AG04450 (cell line): ENCODE results near the gene DEFB132. TPM values are rescaled to one million over a fixed set of nuclear protein-coding genes. Genes with fewer than 3 reads are reported as not detected.

Experiments used
- CTCF ChIA-PET: fragments of 300-600, 350-600 bp; formaldehyde crosslinking; extraction: SDS; loops from one replicate; lab custom pipeline; 2022; ENCODE audit warnings: antibody characterized with exemption, inconsistent platforms; lab: Charles Lee
- POLR2A ChIA-PET: fragments of 350-600 bp; formaldehyde crosslinking; extraction: SDS; loops from one replicate; lab custom pipeline; 2021; ENCODE audit warnings: antibody characterized with exemption, inconsistent platforms; lab: Yijun Ruan, JAX
- DNase-seq: peaks from one replicate; pipeline ENCODE4 v3.0.0-alpha.2; 2011; ENCODE audit warnings: low read depth, low spot score
- H3K27ac ChIP-seq: one replicate; pipeline ENCODE4 v1.5.1; 2012; ENCODE audit warnings: low read depth, low read length, control low read depth
- H3K27me3 ChIP-seq: one replicate; pipeline ENCODE4 v1.6.0; 2012; ENCODE audit warnings: low read length; ENCODE audit not compliant: control insufficient read depth, insufficient read depth
- H3K4me3 ChIP-seq: 2 replicates; pipeline ENCODE4 v1.5.1; 2011; ENCODE audit warnings: mild to moderate bottlenecking, low read depth, low read length, control low read depth
- H3K9me3 ChIP-seq: 2 replicates; pipeline ENCODE4 v1.5.1; 2012; ENCODE audit warnings: low read length; ENCODE audit not compliant: control insufficient read depth, insufficient read depth
- polyA plus RNA-seq: library from polyadenylated mRNA; depleted of rRNA; stranded (reverse); fragments of >200 nt; gene quantifications from 2 replicates; pipeline ENCODE4 v1.2.3, GENCODE V29; 2011
- TF ChIP-seq, protein P1 (sequence below): IDR thresholded peaks from 2 replicates; pipeline ENCODE4 v1.5.1; 2011; ENCODE audit warnings: low read depth, low read length, control low read depth, inconsistent platforms

DEFB132 gene
- polyA plus RNA-seq, 1 experiment = not detected

- H3K27me3 ChIP-seq = no peaks in the 10 kb centered on the region
- CTCF ChIA-PET = no interaction called here
- DNase-seq = no peak
- no peaks in the 10 kb centered on the region for H3K9me3 ChIP-seq
- no peak within 1 kb of the TSS for H3K4me3 ChIP-seq
- H3K27ac ChIP-seq = no peak within 1 kb of the TSS
- POLR2A ChIA-PET = no interaction called here
- TF ChIP-seq, protein P1, sequence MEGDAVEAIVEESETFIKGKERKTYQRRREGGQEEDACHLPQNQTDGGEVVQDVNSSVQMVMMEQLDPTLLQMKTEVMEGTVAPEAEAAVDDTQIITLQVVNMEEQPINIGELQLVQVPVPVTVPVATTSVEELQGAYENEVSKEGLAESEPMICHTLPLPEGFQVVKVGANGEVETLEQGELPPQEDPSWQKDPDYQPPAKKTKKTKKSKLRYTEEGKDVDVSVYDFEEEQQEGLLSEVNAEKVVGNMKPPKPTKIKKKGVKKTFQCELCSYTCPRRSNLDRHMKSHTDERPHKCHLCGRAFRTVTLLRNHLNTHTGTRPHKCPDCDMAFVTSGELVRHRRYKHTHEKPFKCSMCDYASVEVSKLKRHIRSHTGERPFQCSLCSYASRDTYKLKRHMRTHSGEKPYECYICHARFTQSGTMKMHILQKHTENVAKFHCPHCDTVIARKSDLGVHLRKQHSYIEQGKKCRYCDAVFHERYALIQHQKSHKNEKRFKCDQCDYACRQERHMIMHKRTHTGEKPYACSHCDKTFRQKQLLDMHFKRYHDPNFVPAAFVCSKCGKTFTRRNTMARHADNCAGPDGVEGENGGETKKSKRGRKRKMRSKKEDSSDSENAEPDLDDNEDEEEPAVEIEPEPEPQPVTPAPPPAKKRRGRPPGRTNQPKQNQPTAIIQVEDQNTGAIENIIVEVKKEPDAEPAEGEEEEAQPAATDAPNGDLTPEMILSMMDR = no peak
Observed at GRCh38 chr20:226958-227357, 30.6 kb upstream of the DEFB132 start, which contains the start of gene DEFB129. TSS of gene DEFB129 (plus strand) at chr20:227258. CDS start at chr20:227289, 31 bp downstream.

- ChIA-PET CTCF (no interaction called here), POLR2A (no interaction called here)
- TF ChIP-seq, protein P1 = no peak
- H3K4me3 ChIP-seq = no peak overlapping the region
- H3K27ac ChIP-seq = no peak overlapping the region
- H3K9me3 ChIP-seq = no peaks in the 10 kb centered on the region
- H3K27me3 ChIP-seq = no peaks in the 10 kb centered on the region
- DNase-seq = no peak
Observed at GRCh38 chr20:227439-228105, 30.0 kb upstream of the DEFB132 start.

DNA sequence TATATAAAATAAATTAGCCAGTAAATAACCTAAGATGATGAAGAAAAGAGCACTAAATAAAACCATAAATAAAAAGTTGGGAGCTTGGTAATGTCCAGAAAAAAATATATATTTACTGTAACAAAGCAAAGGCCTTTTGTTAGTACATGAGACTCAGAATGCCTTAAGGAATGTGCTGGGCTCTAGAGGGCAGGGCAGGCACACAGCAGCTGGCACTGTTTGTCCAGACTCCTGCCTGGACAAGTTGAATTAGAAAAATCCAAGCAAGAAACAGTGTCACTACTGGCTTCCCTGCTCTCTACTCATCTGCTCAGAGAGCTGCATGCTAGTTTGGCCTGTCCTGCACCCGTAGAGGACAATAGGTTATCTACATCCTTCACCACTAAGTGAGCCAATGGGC is 21.6 kb upstream of the DEFB132 start:
- Histone ChIP-seq H3K27ac (no peak overlapping the region), H3K4me3 (no peak overlapping the region), H3K9me3 (no peaks in the 10 kb centered on the region), H3K27me3 (no peaks in the 10 kb centered on the region)
- DNase-seq = no peak
- CTCF ChIA-PET = interaction anchor here (0.5 to 2.2 kb wide), 3 partner anchors 31 to 108 kb away, joined by 3 to 8 read pairs (median 4); no protein-coding TSS in a partner anchor
- POLR2A ChIA-PET = no interaction called here
- TF ChIP-seq, protein P1 = no peak

DNA sequence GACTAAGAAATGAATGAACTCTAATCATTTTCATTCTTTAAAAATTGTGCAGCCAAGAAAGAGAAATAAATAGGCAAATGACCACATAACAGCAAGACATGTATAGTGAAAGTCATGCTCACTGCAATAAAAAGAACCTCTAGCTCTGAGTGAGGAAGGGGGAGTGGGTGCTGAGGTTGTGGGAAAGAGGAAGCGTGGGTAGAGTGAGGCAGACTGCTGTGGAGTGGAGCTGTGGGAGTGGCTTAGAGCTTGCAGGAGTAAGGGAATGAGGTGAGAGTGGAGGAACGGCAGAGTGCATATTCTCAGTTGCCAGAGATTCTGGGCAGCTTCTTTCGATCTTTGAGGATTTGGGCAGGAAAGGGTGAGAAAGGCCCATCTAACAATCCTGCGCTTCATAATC is 20.0 kb upstream of the DEFB132 start:
- DNase-seq = no peak
- Histone ChIP-seq H3K27me3 (no peaks in the 10 kb centered on the region), H3K4me3 (no peak overlapping the region), H3K27ac (no peak overlapping the region), H3K9me3 (no peaks in the 10 kb centered on the region)
- TF ChIP-seq, protein P1 = no peak
- POLR2A ChIA-PET = no interaction called here
- CTCF ChIA-PET = interaction anchor here (0.5 to 2.2 kb wide), 3 partner anchors 17 to 94 kb away, joined by 3 to 8 read pairs (median 4); no protein-coding TSS in a partner anchor

DNA sequence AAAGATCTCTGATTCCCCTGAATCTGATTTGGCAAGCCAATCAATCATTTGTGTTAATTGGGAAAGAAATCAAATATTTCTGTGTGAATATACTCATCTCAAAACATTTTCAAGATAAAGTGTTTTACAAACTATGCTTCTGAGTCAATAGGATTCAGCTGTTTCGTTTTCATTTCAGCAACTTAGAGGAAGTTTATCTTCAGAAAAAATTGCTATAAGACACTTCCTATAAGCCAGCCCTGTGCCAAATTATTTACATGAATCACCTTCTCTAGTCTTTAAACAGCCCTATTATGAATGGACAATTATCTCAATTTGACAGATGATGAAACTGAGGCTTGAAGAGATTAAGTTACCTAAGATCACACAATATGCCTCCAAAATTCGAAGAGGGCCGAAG is 19.6 kb upstream of the DEFB132 start:
- Histone ChIP-seq H3K4me3 (no peak overlapping the region), H3K27ac (no peak overlapping the region), H3K27me3 (no peaks in the 10 kb centered on the region), H3K9me3 (no peaks in the 10 kb centered on the region)
- no peak for DNase-seq
- POLR2A ChIA-PET = no interaction called here
- CTCF ChIA-PET = interaction anchor here (0.6 to 2.2 kb wide), 3 partner anchors 17 to 165 kb away, joined by 3 to 8 read pairs (median 4); no protein-coding TSS in a partner anchor
- TF ChIP-seq, protein P1 = no peak
